ENCODE results near the gene SLC22A14.
"Not testable (repeated sequence)": the region's sequence is repeated elsewhere in the genome, so short reads cannot be mapped to it uniquely, and the experiment has no call there.

SLC22A14 gene

DNA sequence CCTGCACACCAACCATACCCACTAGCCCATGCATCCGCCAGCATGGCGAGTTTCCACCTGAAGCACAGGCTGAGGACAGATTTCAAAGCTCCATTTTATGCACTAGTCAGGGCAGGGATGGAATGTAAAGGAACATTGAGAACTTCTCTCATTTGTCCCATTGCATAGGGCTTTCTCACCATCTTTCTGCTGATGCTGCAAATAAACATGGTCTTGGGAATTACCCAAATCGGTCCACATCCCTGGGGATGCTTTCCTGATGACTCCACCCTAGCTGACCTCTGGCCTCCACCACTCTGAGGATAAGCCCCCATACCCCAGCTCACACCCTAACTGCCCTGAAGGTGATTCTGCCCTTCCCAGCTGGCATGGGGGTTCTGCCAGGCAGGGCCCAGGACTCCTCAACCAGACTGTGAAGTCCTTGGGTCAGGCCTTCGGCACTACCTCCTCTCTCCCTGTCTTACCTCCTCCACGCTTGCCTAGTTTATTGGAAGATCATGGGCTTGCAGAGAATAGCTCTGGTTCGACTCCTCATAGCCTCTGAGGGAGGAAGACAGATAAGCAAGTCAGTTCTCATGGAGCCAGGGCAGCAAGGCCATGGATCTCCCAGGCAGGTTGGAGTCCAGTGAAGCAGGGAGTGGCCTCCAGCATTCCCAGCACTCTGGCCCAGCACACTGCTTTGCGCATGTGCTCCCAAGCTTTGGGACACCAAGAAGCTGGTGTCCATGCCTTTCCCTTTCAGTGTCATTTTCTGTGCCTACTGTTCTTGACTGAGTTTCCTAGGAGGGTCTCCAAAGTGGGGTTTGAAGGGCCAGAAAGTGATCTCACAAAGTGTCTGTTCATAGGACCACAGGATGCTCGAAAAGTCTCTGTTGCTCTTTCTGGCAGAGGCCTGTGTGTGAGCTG, 36.9 kb downstream of the SLC22A14 start:
- TF ChIP-seq, protein P1, sequence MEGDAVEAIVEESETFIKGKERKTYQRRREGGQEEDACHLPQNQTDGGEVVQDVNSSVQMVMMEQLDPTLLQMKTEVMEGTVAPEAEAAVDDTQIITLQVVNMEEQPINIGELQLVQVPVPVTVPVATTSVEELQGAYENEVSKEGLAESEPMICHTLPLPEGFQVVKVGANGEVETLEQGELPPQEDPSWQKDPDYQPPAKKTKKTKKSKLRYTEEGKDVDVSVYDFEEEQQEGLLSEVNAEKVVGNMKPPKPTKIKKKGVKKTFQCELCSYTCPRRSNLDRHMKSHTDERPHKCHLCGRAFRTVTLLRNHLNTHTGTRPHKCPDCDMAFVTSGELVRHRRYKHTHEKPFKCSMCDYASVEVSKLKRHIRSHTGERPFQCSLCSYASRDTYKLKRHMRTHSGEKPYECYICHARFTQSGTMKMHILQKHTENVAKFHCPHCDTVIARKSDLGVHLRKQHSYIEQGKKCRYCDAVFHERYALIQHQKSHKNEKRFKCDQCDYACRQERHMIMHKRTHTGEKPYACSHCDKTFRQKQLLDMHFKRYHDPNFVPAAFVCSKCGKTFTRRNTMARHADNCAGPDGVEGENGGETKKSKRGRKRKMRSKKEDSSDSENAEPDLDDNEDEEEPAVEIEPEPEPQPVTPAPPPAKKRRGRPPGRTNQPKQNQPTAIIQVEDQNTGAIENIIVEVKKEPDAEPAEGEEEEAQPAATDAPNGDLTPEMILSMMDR (IDR thresholded peaks at IDR 0.05; ENCODE audit: low read depth, low read length) = no peak
- DNase-seq (ENCODE audit: low read depth in 2 of 2) = no peak
- H3K4me3 ChIP-seq (replicated peaks in 1 of 2; ENCODE audit: low read depth in 2 of 2, low read length in 2 of 2) = no peak overlapping the region

DNA sequence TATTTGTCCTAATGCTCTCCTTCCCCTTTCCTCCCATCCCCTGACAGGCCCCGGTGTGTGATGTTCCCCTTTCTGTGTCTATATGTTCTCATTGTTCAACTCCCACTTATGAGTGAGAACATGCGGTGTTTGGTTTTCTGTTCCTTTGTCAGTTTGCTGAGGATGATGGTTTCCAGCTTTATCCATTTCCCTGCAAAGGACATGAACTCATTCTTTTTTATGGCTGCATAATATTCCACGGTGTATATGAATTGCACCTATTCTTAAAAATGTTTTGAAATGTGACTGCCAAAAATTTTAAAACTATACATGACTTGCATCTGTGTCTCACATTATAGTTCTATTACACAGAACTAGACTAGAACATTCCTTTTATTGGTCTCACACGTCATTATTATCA, 38.5 kb downstream of the SLC22A14 start:
- DNase-seq (ENCODE audit: low read depth in 2 of 2); H3K4me3 ChIP-seq (replicated peaks in 1 of 2; ENCODE audit: low read depth in 2 of 2, low read length in 2 of 2): not testable (repeated sequence)

DNA sequence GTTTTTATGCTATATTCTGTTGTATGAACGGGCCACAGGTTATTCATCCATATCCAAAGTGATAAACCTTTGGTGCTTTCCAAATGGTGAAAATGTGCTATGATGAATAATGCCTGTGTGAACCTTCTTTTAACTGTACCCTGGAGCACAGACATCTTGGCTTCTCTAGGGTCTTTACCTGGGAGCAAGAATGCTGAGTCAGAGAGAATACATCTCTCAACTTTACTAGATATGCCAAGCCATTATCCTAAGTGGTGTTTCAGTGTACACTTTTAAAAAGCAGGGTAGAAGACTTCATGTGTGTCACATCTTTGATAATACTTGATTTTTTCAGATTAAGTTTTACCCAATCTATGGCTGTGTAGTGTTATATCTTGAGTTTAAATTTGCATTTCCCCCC, 41.0 kb downstream of the SLC22A14 start:
- DNase-seq (ENCODE audit: low read depth in 2 of 2) = no peak
- H3K4me3 ChIP-seq (replicated peaks in 1 of 2; ENCODE audit: low read depth in 2 of 2, low read length in 2 of 2) = no peak overlapping the region
- TF ChIP-seq, protein P1 (IDR thresholded peaks at IDR 0.05; ENCODE audit: low read depth, low read length) = no peak

DNA sequence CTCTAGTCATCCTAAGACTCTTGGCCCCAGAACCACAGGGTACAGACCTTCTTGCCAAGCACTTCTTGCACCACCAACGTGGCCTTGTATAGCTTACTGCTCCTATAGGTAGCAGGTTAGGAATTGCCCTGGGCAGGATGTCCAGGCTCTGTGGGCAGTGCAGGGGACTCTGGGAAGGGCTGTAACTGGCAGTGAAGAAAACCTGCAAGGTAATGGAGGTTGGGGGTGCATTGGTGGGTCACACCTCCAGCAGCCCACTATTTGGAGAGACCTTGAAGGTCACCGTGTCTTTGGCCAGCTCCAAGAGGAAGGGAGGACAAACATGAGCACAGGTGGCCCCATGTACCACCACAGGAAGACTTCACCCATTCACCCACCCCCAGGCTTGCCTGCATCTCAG, 43.2 kb downstream of the SLC22A14 start:
- TF ChIP-seq, protein P1 (IDR thresholded peaks at IDR 0.05; ENCODE audit: low read depth, low read length) = no peak
- no peak for DNase-seq (ENCODE audit: low read depth in 2 of 2)
- H3K4me3 ChIP-seq (replicated peaks in 1 of 2; ENCODE audit: low read depth in 2 of 2, low read length in 2 of 2) = no peak overlapping the region

DNA sequence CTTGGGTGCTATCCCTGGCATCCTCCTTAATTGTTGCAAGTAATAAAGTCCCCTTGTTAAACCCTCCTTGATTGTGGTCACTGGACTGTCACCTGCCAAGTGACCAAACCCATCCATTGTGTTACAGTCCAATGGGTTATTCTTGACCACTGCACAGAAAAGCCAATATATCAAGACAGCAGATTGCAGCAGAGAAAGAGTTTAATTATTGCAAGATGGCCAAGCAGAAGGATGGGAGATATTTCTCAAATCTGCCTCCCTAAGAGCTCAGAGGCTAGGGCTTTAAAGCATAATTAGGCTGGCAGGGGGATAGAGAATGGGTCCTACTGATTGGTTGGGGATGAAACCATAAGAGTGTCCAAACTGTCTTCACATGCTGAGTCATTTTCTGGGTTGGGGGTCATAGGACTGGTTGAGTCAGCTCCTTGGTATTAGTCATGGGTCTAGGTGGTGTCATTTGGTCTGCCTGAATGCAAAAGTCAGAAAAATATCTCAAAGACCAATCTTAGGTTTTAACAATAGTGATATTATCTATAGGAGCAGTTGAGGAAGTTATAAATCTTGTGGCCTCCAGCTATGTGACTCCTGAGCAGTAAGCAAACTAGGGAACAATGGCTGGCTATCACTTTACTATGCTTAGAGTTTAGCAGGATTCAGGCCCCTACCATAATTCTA, 45.4 kb downstream of the SLC22A14 start:
- DNase-seq (ENCODE audit: low read depth in 2 of 2) = peak; percentile 33 to 83
- TF ChIP-seq, protein P1 (IDR thresholded peaks at IDR 0.05; ENCODE audit: low read depth, low read length) = no peak

DNA sequence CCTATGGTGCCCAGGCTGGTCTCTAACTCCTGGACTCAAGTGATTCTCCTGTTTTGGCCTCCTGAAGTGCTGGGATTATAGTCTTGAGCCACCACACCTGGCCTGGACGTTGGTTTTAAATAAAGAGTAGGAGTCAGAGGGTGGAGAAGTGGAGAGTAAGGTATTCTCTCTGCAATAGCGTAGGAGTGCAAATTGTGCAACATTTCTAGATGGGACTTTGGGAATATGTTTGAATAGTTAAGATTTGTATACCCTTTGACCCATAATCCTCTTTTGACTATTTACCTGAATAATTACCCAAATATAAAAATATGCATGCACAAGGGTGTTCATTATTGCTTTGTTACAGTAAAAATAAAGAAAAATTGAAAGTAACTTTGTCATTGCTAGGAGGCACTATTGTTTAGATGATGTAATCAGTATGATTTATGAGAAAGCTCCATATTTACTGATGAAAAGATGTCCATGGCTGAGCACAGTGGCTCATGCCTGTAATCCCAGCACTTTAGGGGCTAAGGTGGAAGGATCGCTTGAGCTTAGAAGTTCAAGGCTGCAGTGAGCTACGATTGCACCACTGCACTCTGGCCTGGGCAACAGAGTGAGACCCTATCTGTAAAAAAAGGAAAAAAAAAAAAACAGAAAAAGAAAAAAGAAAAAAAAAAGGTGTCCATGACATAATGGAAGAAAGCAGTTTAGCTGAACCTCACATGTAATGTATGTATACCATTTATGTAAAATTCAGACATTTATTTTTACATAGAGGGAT, 49.3 kb downstream of the SLC22A14 start:
- no peak for DNase-seq (ENCODE audit: low read depth in 2 of 2)
- no peak overlapping the region for H3K4me3 ChIP-seq (replicated peaks in 1 of 2; ENCODE audit: low read depth in 2 of 2, low read length in 2 of 2)
- TF ChIP-seq, protein P1 (IDR thresholded peaks at IDR 0.05; ENCODE audit: low read depth, low read length) = no peak

More for the DNA sequence above, 45.4 kb downstream of the SLC22A14 start:
- H3K4me3 ChIP-seq (replicated peaks in 1 of 2; ENCODE audit: low read depth in 2 of 2, low read length in 2 of 2) = no peak overlapping the region

DNA sequence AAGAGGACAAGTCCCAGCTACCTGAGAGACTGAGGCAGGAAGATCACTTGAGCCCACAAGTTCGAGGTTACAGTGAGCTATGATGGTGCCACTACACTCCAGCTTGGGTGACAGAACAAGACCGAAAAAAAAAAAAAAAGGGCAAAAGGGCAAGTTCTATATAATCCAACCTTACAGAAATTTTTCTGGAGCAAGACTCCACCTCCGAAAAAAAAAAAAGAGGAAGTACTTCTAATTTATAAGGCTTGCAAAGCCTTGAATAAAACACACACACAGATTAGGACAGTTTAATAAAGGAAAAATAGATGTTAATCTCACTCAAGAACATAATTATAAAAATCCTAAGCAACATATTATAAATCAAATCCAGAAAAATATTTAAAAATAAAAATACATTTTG, 50.1 kb downstream of the SLC22A14 start:
- no peak for DNase-seq (ENCODE audit: low read depth in 2 of 2)
- TF ChIP-seq, protein P1 (IDR thresholded peaks at IDR 0.05; ENCODE audit: low read depth, low read length) = no peak
- no peak overlapping the region for H3K4me3 ChIP-seq (replicated peaks in 1 of 2; ENCODE audit: low read depth in 2 of 2, low read length in 2 of 2)
